Erythroblast (primary cell): ENCODE measurements around the gene FBXO8.

Experiments
- GATA1 ChIP-seq: IDR thresholded peaks from 2 replicates; pipeline ENCODE4 v1.6.1; 2011; ENCODE audit warnings: low read depth, mild to moderate bottlenecking, control low read depth, low read length, moderate library complexity
- POLR2A ChIP-seq: IDR thresholded peaks from 2 replicates; pipeline ENCODE4 v1.6.1; 2011; ENCODE audit warnings: mild to moderate bottlenecking, low read length

GRCh38 chr4:174210952-174211490 lies 72.4 kb downstream of the FBXO8 start:
- TF ChIP-seq POLR2A (no peak), GATA1 (no peak)
